Stimulated activated CD8-positive, alpha-beta memory T cell treated with anti-CD3 and anti-CD28 coated beads, Interleukin-2, amount 100 ng/mL, for 48 hours (primary cell): ENCODE measurements around the gene ADAMTS7.
"Not testable (repeated sequence)": the region's sequence is repeated elsewhere in the genome, so short reads cannot be mapped to it uniquely, and the experiment has no call there.

Source experiments
- DNase-seq, 2 donors: peaks; one replicate each; pipeline ENCODE4 v3.0.0-alpha.2; 2020; ENCODE audit warnings: low read depth in 2 of 2

ADAMTS7 gene

GRCh38 chr15:78765154-78765860 lies 46.0 kb downstream of the ADAMTS7 start:
- not testable (repeated sequence) for DNase-seq

- DNase-seq: not testable (repeated sequence)
Observed at GRCh38 chr15:78764340-78765153, 46.7 kb downstream of the ADAMTS7 start.

- no peak for DNase-seq
Observed at GRCh38 chr15:78763796-78764241, 47.4 kb downstream of the ADAMTS7 start.

- no peak for DNase-seq
Observed at GRCh38 chr15:78762985-78763795, 48.1 kb downstream of the ADAMTS7 start.

GRCh38 chr15:78762386-78762961 lies 48.8 kb downstream of the ADAMTS7 start:
- not testable (repeated sequence) for DNase-seq

- DNase-seq: no peak
Observed at GRCh38 chr15:78761891-78762385, 49.3 kb downstream of the ADAMTS7 start.

- DNase-seq: peak; percentile 55 to 59
Observed at GRCh38 chr15:78761475-78761874, 49.8 kb downstream of the ADAMTS7 start.

- DNase-seq: no peak
Observed at GRCh38 chr15:78761020-78761419, 50.2 kb downstream of the ADAMTS7 start.

GRCh38 chr15:78760091-78760882 lies 51.0 kb downstream of the ADAMTS7 start:
- not testable (repeated sequence) for DNase-seq

GRCh38 chr15:78759361-78759998 lies 51.8 kb downstream of the ADAMTS7 start:
- DNase-seq: not testable (repeated sequence)

GRCh38 chr15:78758486-78759200 lies 52.6 kb downstream of the ADAMTS7 start:
- not testable (repeated sequence) for DNase-seq

GRCh38 chr15:78758084-78758483 lies 53.2 kb downstream of the ADAMTS7 start:
- not testable (repeated sequence) for DNase-seq

- DNase-seq: no peak
Observed at GRCh38 chr15:78757636-78757905, 53.7 kb downstream of the ADAMTS7 start.

GRCh38 chr15:78756781-78757635 lies 54.3 kb downstream of the ADAMTS7 start:
- DNase-seq: peak; percentile 45 to 54

- DNase-seq: peak in 1 of 2 donors; percentile 31
Observed at GRCh38 chr15:78755900-78756591, 55.2 kb downstream of the ADAMTS7 start.

- DNase-seq: not testable (repeated sequence)
Observed at GRCh38 chr15:78754637-78755280, 56.5 kb downstream of the ADAMTS7 start.

- DNase-seq: not testable (repeated sequence)
Observed at GRCh38 chr15:78753751-78754535, 57.3 kb downstream of the ADAMTS7 start.
